ENCODE data around the gene NFYC. TPM values are rescaled to one million over a fixed set of nuclear protein-coding genes. Genes with fewer than 3 reads are reported as not detected.

Gene NFYC
- total RNA-seq, 4 donors from 2014 or later: 31.8 to 63.3 (median 44.0) TPM

DNA sequence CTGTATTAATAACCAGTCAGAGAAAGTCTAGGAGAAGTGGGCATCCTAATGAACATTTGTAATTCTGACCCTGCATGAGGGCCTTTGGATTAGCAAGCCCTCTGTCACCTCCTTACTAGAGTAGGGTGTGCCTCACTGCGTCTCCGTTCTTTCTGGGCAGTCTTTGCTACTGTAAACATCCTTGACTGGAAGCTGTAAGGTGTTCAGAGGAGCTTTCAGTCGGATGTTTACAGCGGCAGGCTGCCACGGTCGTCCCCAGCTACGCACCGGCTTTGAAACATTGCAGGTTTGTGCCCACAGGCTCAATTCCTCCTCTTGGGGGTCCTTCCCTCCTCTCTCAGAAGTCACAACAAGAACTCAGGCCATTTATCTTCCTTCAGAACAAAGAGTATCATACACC, 62.7 kb downstream of the NFYC start:
- TF ChIP-seq CTCF (IDR thresholded peaks at IDR 0.05) (no peak), POLR2A (IDR thresholded peaks at IDR 0.05) (no peak)
- no peak for DNase-seq
- Histone ChIP-seq H3K9me3 (no peaks in the 10 kb centered on the region), H3K36me3 (no peaks in the 10 kb centered on the region), H3K4me1 (no peaks in the 10 kb centered on the region), H3K27me3 (no peaks in the 10 kb centered on the region), H3K4me3 (no peak overlapping the region), H3K27ac (no peak overlapping the region)
- intact Hi-C loops (cut with DNase I; ENCODE audit: low total_unique reads): no loop called here

DNA sequence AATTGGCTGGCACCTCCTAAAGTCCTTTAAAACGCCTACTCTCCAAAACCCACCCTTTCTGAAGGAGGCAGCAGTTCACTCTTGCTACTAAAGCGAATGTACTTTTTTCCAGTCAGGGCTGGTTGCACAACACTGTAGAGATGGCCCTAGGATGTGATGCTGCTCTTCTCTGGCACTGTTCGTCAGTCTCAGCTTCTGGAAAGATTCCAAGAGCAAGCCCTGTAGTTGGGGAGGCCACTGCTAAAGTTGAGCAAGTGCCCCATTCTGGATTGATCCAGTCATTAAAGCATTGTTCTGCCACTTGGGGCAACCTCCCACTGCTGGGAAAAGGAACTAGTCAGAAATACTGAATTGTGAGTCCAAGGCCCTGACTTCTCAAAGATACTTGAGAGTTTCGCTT, 63.6 kb downstream of the NFYC start:
- Histone ChIP-seq H3K27ac (no peak overlapping the region), H3K9me3 (no peaks in the 10 kb centered on the region), H3K27me3 (no peaks in the 10 kb centered on the region), H3K36me3 (no peaks in the 10 kb centered on the region), H3K4me1 (no peaks in the 10 kb centered on the region), H3K4me3 (no peak overlapping the region)
- DNase-seq: no peak
- intact Hi-C loops (cut with DNase I; ENCODE audit: low total_unique reads): no loop called here
- TF ChIP-seq POLR2A (IDR thresholded peaks at IDR 0.05): no peak
- TF ChIP-seq CTCF (IDR thresholded peaks at IDR 0.05): no peak

DNA sequence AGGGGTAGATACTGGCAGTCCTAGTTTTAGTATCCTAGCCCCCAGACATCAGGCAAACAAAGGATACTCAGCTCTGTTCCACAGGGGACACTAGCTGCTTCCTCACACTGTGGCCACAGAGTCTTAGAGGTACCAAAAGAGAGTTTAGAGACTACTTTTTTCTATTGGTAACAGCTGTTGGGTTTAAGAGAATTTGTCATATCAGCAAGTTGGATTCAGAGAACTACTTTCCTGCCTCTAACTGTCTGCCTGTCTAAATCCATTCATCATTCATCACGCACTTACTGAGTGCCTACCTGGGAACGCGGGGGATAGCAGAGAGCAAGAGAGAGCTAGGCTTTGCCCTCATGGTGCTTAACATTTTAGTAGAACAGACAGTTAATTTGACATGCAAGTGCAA, 65.0 kb downstream of the NFYC start:
- TF ChIP-seq POLR2A (IDR thresholded peaks at IDR 0.05) (no peak), CTCF (IDR thresholded peaks at IDR 0.05) (no peak)
- no peak overlapping the region for H3K27ac ChIP-seq
- H3K36me3 ChIP-seq: no peaks in the 10 kb centered on the region
- H3K27me3 ChIP-seq: no peaks in the 10 kb centered on the region
- H3K4me3 ChIP-seq: no peak overlapping the region
- no peaks in the 10 kb centered on the region for H3K4me1 ChIP-seq
- DNase-seq: no peak
- H3K9me3 ChIP-seq: no peaks in the 10 kb centered on the region
- intact Hi-C loops (cut with DNase I; ENCODE audit: low total_unique reads): no loop called here

GRCh38 chr1:40757084-40757483, 65.6 kb downstream of the NFYC start:
- H3K4me1 ChIP-seq: no peaks in the 10 kb centered on the region
- TF ChIP-seq CTCF (IDR thresholded peaks at IDR 0.05) (no peak), POLR2A (IDR thresholded peaks at IDR 0.05) (no peak)
- no peak overlapping the region for H3K27ac ChIP-seq
- no peaks in the 10 kb centered on the region for H3K36me3 ChIP-seq
- no peaks in the 10 kb centered on the region for H3K27me3 ChIP-seq
- intact Hi-C loops (cut with DNase I; ENCODE audit: low total_unique reads): no loop called here
- DNase-seq: no peak
- no peak overlapping the region for H3K4me3 ChIP-seq
- H3K9me3 ChIP-seq: no peaks in the 10 kb centered on the region

- H3K4me1 ChIP-seq: no peaks in the 10 kb centered on the region
- no peaks in the 10 kb centered on the region for H3K36me3 ChIP-seq
- TF ChIP-seq CTCF (IDR thresholded peaks at IDR 0.05) (no peak), POLR2A (IDR thresholded peaks at IDR 0.05) (no peak)
Observed at GRCh38 chr1:40758004-40758403, 66.5 kb downstream of the NFYC start.

More at GRCh38 chr1:40758004-40758403, 66.5 kb downstream of the NFYC start:
- Histone ChIP-seq H3K4me3 (no peak overlapping the region), H3K9me3 (no peaks in the 10 kb centered on the region), H3K27me3 (no peaks in the 10 kb centered on the region), H3K27ac (no peak overlapping the region)
- intact Hi-C loops (cut with DNase I; ENCODE audit: low total_unique reads): no loop called here
- DNase-seq: no peak

Data from uterus (tissue), 4 donors.